Left lung (tissue), 10 donors: ENCODE results near the gene METTL21A. TPM values are rescaled to one million over a fixed set of nuclear protein-coding genes. Genes with fewer than 3 reads are reported as not detected.

ENCODE experiments used
- ATAC-seq: fragments of 200-7000 bp; cut with Tn5 transposase; one replicate; pipeline ENCODE4 v1.9.1; 2020; ENCODE audit warnings: moderate library complexity
- DNase-seq, 4 donors: peaks; one replicate each; pipeline ENCODE4 v3.0.0-alpha.2; 2013 to 2020
- H3K27ac ChIP-seq, 2 donors: fragments of 200-600 bp; sonication (generic) in 1 of 2; one replicate each; pipeline versions ENCODE4 v1.5.0 to v1.8.0; 2020 to 2021
- H3K27me3 ChIP-seq, 2 donors: fragments of 200-600 bp; sonication (generic) in 1 of 2; one replicate each; pipeline versions ENCODE4 v1.5.0 to v1.8.0; 2020 to 2021
- H3K36me3 ChIP-seq, 2 donors: fragments of 200-600 bp; sonication (generic) in 1 of 2; one replicate each; pipeline versions ENCODE4 v1.5.0 to v1.8.0; 2020 to 2021
- H3K4me1 ChIP-seq, 2 donors: fragments of 200-600 bp; one replicate each; pipeline ENCODE4 v1.8.0; 2021
- H3K4me3 ChIP-seq, 2 donors: fragments of 200-600 bp; sonication (generic) in 1 of 2; one replicate each; pipeline versions ENCODE4 v1.5.0 to v1.8.0; 2020 to 2021; ENCODE audit warnings: mild to moderate bottlenecking in 1 of 2
- H3K9me3 ChIP-seq, 2 donors: fragments of 200-600 bp; sonication (generic) in 1 of 2; one replicate each; pipeline versions ENCODE4 v1.5.0 to v1.8.0; 2020 to 2021
- CTCF ChIP-seq, 2 donors: fragments of 200-600 bp; sonication (generic) in 1 of 2; IDR thresholded peaks; one replicate each; pipeline versions ENCODE4 v1.5.0 to v1.8.0; 2021; ENCODE audit warnings: antibody characterized with exemption in 2 of 2
- intact Hi-C, 2 donors: fragments of 100-400 bp; cut with DNase I; formaldehyde crosslinking; loops; one replicate each; pipeline versions ENCODE4 v1.11.2 to v1.14.2; 2022
- polyA plus RNA-seq, 6 donors: library from polyadenylated mRNA; unstranded; fragments of 120-200 nt; gene quantifications; one replicate each; pipeline ENCODE4 v1.2.1, GENCODE V29; 2013; ENCODE audit not compliant: insufficient read length in 6 of 6
- total RNA-seq, 2 donors: library from RNA; stranded (reverse); fragmentation: NEBNext Ultra II Directional; extraction: Animal tissue kit (Norgen Biotek cat#: 25700); gene quantifications; one replicate each; pipeline ENCODE4 v1.2.1, GENCODE V29; 2021
- donor health status: DM: no; HTN: yes; CAD: no.
- donor health status: DM: no; HTN: no; CAD: no.

The METTL21A gene
- total and polyA plus RNA-seq, 8 donors: 14.6 to 37.7 (median 30.7) TPM

DNA sequence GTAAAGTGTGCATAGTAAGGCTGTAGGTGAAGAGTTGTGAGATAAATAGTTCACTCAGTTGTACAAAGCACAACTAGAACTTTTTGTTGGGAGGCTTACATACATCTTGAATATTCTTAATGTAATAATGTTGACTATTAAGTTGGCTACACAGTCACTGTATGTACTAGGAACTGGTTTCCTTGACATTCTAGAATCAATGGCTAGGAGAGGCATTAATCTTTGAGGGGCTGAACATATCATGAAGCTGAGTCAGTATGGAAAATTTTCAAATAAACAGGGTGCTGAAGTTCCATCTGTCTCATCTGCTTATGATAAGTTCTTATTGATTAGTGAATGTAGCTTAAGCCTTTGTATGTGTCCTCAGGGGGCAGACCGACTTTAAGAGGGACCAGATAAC, 23.4 kb downstream of the METTL21A start:
- Histone ChIP-seq H3K27me3 (no peaks in the 10 kb centered on the region), H3K9me3 (no peaks in the 10 kb centered on the region), H3K36me3 (peaks cover 0 to 12% of the 10 kb centered on the region in 2 donors), H3K4me3 (no peak overlapping the region), H3K27ac (no peak overlapping the region), H3K4me1 (no peaks in the 10 kb centered on the region)
- intact Hi-C loops: no loop called here
- DNase-seq: no peak
- ATAC-seq: no peak
- no peak for TF ChIP-seq CTCF (IDR thresholded peaks at IDR 0.05)

DNA sequence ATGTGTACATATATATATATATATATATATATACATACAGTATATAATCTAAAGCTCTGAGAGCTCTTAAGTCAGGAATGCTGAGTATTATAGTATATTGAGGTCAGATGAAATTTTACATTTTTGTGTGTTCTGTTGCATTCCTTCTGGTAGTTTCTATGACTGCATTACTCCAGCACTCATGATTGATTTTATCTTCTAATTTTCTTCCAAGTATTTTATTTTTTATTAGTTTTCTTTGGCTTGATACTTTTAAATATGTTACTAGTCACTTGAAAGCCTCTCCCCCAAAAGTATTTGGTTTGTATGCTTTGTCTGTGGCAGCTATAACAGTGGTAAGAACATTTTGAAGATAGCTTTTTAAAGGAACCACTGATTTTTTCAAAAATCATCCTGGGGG, 25.0 kb downstream of the METTL21A start:
- H3K27ac ChIP-seq: no peak overlapping the region

GRCh38 chr2:207599636-207600035, 25.6 kb downstream of the METTL21A start:
- ATAC-seq: no peak
- intact Hi-C loops: no loop called here

More for the DNA sequence above, 25.0 kb downstream of the METTL21A start:
- no peaks in the 10 kb centered on the region for H3K9me3 ChIP-seq
- peaks cover 0 to 20% of the 10 kb centered on the region in 2 donors for H3K36me3 ChIP-seq
- no peak for TF ChIP-seq CTCF (IDR thresholded peaks at IDR 0.05)
- H3K4me1 ChIP-seq: no peaks in the 10 kb centered on the region
- no peaks in the 10 kb centered on the region for H3K27me3 ChIP-seq
- intact Hi-C loops: no loop called here
- ATAC-seq (no peak), DNase-seq (no peak)
- H3K4me3 ChIP-seq: no peak overlapping the region

DNA sequence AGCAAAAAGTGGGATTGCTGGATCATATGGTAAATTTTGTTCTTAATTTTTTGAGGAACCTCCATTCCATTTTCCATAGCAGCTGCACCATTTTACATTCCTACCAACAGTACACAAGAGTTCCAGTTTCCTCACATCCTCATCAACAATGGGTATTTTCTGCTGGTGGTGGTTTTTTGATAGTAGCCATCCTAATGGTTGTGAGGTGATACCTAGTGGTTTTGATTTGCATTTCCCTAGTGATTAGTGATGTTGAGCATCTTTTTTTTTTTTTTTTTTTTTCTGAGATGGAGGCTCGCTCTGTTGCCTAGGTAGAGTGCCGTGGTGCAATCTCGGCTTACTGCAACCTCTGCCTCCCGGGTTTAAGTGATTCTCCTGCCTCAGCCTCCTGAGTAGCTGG, 30.5 kb downstream of the METTL21A start:
- Histone ChIP-seq H3K4me1 (peaks cover 0 to 4% of the 10 kb centered on the region in 2 donors), H3K36me3 (peaks cover 0 to 57% of the 10 kb centered on the region in 2 donors)
- intact Hi-C loops: no loop called here

More at GRCh38 chr2:207599636-207600035, 25.6 kb downstream of the METTL21A start:
- H3K4me3 ChIP-seq: no peak overlapping the region
- H3K36me3 ChIP-seq: peaks cover 0 to 20% of the 10 kb centered on the region in 2 donors
- no peaks in the 10 kb centered on the region for H3K9me3 ChIP-seq
- H3K27ac ChIP-seq: no peak overlapping the region
- H3K4me1 ChIP-seq: no peaks in the 10 kb centered on the region
- no peaks in the 10 kb centered on the region for H3K27me3 ChIP-seq
- no peak for TF ChIP-seq CTCF (IDR thresholded peaks at IDR 0.05)
- no peak for DNase-seq

GRCh38 chr2:207594264-207594663, 30.9 kb downstream of the METTL21A start:
- TF ChIP-seq CTCF (IDR thresholded peaks at IDR 0.05): no peak
- no peak for ATAC-seq
- intact Hi-C loops: no loop called here
- Histone ChIP-seq H3K27me3 (no peaks in the 10 kb centered on the region), H3K4me3 (no peak overlapping the region), H3K27ac (no peak overlapping the region), H3K9me3 (peaks cover 0 to 10% of the 10 kb centered on the region in 2 donors), H3K36me3 (peaks cover 0 to 62% of the 10 kb centered on the region in 2 donors), H3K4me1 (peaks cover 0 to 4% of the 10 kb centered on the region in 2 donors)
- DNase-seq: no peak

More for the DNA sequence above, 30.5 kb downstream of the METTL21A start:
- DNase-seq: no peak
- Histone ChIP-seq H3K27ac (no peak overlapping the region), H3K9me3 (peaks cover 0 to 10% of the 10 kb centered on the region in 2 donors), H3K4me3 (no peak overlapping the region), H3K27me3 (no peaks in the 10 kb centered on the region)
- ATAC-seq: no peak
- no peak for TF ChIP-seq CTCF (IDR thresholded peaks at IDR 0.05)
